GM10847 (cell line): Measurements from ENCODE around the gene C1QTNF9B.
"Not testable (repeated sequence)": the region's sequence is repeated elsewhere in the genome, so short reads cannot be mapped to it uniquely, and the experiment has no call there.

ENCODE experiments used
- POLR2A ChIP-seq: IDR thresholded peaks from 2 replicates; pipeline ENCODE4 v1.6.1; 2011; ENCODE audit not compliant: insufficient read length; ENCODE audit errors: extremely low read depth

The C1QTNF9B gene

DNA sequence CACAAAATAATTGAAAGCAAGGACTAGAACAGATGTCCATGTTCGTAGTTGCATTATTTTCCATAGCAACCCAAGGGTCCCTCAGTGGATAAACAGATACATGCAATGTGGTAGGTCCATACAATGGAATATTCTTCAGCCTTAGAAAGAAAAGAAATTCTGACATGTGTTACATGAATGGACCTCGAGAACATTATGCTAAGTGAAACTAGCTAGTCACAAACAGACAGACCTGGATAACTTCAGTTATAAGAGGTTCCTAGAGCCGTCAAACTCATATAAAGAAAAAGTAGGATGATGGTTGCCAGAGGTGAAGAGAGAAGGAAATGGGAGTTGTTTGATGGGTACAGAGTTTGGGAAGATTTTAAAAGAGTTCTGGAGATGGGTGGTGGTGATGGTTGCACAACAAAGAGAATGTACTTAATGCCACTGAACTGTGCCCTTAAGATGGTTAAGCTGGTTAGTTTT, at the start of gene C1QTNF9B:
Gene C1QTNF9B (minus strand): TSS at position 51 of the 468 bp plus-strand sequence.
- TF ChIP-seq POLR2A: not testable (repeated sequence)

- TF ChIP-seq POLR2A: no peak
Measured at GRCh38 chr13:23946900-23947299, 49.6 kb upstream of the C1QTNF9B start.

- TF ChIP-seq POLR2A: no peak
Measured at GRCh38 chr13:23946067-23946466, 48.8 kb upstream of the C1QTNF9B start.

DNA sequence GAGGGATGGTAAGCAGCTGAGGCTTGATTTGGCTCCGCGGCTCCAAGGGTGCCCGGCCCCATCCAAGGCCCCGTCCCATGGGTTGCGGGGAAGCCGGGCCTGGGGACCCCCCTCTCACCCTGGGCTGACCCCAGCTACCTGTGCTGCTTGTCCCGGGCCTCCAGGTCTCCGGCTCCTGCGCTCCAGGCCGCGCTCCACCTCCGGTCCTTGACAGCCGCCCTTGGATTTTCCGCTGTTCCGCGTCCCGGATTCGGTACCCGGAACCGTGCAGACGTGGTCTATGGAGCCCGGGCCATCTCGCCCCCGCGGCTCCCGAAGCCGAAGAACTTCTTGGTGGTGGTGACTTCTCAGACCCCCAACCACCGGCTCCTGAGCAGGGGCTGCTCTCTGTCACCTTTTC, 48.3 kb upstream of the C1QTNF9B start:
- TF ChIP-seq POLR2A: no peak

DNA sequence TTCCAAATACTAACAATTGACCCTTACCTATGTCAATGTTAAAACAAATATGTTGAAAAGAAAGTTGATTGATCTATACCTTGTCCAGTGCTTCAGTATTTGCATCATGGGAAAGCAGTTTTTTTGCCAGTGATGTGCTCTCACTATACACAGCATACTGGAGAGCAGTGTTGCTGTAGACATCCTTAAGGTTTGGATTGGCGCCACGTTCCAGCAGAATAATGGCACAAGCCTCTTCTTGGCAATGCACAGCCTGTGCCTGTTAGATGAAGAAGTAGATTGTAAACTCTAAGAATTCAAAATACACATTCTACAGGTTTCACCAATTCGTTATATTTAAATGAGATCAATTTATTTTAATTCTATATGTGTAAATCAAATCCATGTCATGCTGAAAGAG, 43.9 kb upstream of the C1QTNF9B start:
- TF ChIP-seq POLR2A: no peak

GRCh38 chr13:23934520-23934919, 37.2 kb upstream of the C1QTNF9B start:
- TF ChIP-seq POLR2A: no peak

DNA sequence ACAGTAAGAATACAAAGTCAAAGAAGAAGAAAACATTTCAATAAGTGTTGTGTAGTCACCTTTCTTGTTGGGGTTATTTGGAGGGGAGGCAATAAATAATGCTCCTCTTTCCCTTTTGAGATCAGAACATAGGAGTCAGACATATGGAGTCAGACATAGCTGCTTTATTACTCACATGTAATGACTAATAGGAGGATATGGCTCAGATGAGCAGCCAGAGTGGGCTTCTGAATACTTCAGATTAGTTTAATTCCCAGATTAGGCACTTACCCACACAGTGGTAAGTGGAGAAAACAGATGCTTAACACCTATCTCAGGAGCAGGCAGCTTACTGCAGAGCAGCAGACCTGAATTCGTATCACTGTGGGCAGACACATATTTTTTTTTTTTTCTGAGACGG, 31.7 kb upstream of the C1QTNF9B start:
- no peak for TF ChIP-seq POLR2A

GRCh38 chr13:23923031-23923430, 25.7 kb upstream of the C1QTNF9B start:
- TF ChIP-seq POLR2A: no peak

DNA sequence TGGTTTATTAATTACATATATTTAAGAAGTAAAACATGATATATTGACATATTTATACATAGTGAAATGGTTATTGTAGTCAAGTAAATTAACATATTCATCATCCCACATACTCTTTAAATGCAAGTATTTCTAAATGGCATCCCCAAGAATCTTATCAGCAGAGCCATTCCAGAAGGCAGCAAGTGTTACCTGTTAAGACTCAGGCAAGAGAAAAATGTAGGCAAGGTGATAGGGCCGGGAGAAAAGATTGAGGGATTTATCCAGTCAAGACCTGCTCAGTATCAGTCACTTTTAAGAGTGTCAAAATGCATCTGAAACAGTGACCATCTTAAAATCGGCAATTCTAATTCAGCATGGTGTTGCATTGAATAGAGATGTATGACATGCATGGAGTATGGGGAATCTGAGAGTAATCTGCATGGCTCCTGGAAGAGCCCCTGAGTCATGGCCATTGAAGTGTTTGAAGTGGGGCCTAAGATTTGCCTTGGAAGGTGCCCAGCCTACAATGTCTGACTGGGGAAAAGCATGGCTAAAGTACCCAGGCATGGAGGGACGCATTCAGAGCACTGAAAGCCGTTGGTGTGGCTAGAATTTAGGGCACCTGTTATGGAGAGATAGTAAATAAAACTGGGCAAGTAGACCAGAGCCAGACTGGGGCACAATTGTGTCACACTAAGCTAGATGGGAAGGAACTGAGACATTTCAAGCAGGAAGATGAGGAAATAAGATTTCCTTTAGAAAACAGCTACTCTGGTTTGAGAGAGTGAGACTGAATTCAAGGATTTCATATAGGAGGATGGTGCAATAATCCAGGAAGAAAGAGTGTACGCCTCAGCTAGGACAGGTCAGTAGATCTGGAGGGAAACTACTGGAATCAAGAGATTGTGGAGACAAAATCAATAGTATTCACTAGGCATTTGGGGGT, 25.0 kb upstream of the C1QTNF9B start:
- TF ChIP-seq POLR2A: no peak

DNA sequence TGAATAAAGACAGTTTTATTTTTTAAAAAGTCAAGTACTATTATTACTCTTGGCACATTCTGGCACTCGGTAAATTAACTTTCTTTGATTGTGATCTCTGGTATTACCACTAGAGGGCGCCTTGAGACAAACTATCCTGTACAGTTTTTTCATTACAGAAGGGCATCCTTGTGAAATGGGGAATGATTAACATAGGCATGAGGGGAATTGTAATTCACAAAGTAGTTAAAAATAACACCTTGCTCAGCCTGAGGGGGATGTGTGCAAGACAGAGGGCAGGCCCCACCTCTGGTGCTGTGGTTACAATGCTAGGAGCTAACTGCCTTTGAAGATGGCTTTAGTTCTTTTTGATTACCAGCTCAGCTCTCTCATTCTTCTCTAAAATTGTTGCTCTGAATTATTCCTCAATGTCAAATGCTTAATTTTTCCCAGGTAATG, 24.2 kb upstream of the C1QTNF9B start:
- TF ChIP-seq POLR2A: no peak

DNA sequence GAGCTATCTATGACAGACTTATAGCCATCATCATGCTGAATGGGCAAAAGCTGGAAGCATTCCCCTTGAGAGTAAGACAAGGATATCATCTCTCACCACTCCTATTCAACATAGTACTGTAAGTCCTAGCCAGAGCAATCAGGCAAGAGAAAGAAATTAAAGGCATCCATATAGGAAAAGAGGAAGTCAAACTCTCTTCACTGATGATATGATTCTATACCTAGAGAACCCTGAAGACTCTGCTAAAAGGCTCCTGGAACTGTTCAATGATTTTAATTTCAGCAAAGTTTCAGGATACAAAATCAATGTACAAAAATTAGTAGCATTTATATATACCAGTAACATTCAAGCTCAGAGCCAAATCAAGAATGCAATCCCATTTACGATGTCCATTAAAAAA, 21.7 kb upstream of the C1QTNF9B start:
- no peak for TF ChIP-seq POLR2A

- TF ChIP-seq POLR2A: no peak
Measured at GRCh38 chr13:23918208-23918607, 20.9 kb upstream of the C1QTNF9B start.

- no peak for TF ChIP-seq POLR2A
Measured at GRCh38 chr13:23915308-23915707, 18.0 kb upstream of the C1QTNF9B start.

DNA sequence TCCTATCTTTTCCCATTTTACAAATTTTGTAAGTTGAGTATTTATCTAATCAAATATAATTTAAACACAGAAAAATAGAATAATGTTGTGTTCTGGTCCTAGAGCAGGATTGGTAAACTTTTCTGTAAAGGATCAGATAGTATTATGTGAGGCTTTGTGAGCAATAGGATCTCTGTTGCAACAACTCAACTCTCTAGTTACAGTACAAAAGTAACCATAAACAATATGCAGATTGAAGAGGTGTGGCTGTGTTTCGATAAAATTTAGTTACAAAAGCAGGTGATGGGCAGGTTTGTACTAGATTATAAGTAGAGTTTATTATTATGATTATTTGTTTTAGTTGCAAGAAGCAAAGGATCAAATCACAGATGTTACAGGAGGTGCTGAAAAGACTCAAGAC, 15.2 kb upstream of the C1QTNF9B start:
- TF ChIP-seq POLR2A: no peak

DNA sequence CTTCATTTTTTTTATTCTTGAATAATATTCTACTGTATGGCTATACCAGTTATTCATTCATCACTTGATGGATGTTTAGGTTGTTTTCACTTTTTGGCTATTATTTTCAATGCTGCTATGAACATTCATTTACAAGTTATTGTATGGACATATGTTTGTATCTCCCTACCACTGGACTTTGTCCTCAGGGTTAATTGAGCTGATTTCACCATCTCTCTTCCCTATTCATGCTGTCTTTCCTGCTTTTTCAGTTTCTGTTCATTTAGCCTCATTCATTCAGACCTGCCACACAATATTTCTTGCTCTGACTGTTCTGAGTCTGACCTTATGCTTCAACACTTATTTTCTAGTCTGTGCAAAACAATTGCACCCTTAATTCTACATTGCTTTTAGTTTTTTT, 12.3 kb upstream of the C1QTNF9B start:
- no peak for TF ChIP-seq POLR2A

GRCh38 chr13:23905766-23906165, 8.5 kb upstream of the C1QTNF9B start:
- no peak for TF ChIP-seq POLR2A

DNA sequence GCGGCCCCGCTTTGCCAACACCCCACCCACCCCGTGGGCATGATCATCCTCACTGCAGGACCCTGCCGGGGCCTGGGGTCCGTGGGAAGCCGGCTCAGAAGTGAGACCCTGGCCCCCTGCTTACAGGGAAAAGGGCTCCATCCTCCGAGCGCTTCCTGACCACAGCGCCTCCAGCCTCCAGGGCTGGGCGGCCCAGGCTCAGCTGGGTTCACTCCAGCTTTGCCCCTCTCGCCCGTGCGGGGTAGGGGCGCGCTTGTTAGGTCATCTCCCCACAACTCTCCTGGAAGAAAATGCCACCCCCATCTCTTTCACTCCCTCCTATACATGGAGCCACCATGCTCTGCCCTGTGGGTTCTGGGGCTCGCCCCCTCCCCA, 6.6 kb upstream of the C1QTNF9B start:
- TF ChIP-seq POLR2A: no peak
